HTERT RPE-1 (cell line): ENCODE measurements around the gene ARHGAP42.
"Not testable (repeated sequence)": the region's sequence is repeated elsewhere in the genome, so short reads cannot be mapped to it uniquely, and the experiment has no call there.

Experiments
- in situ Hi-C: fragments of 300-500 bp; cut with MboI; formaldehyde crosslinking; loops from 4 replicates; pipeline ENCODE4 v1.14.3; 2020; ENCODE audit warnings: low sequenced_read_pairs

Gene ARHGAP42

GRCh38 chr11:100863080-100863581 lies 176.0 kb downstream of the ARHGAP42 start:
- in situ Hi-C loops = no loop called here

- in situ Hi-C loops = no loop called here
These were observed 178.5 kb downstream of the ARHGAP42 start for GRCh38 chr11:100865443-100866065.

- in situ Hi-C loops = no loop called here
These were observed 179.4 kb downstream of the ARHGAP42 start for GRCh38 chr11:100866453-100866852.

GRCh38 chr11:100867606-100868005 lies 180.5 kb downstream of the ARHGAP42 start:
- in situ Hi-C loops = no loop called here

- in situ Hi-C loops = no loop called here
These were observed 182.2 kb downstream of the ARHGAP42 start for GRCh38 chr11:100869328-100869727.

- in situ Hi-C loops = no loop called here
These were observed 183.1 kb downstream of the ARHGAP42 start for GRCh38 chr11:100870138-100870537.

GRCh38 chr11:100872951-100873740 lies 186.1 kb downstream of the ARHGAP42 start:
- in situ Hi-C loops = no loop called here

GRCh38 chr11:100874203-100874602 lies 187.1 kb downstream of the ARHGAP42 start:
- in situ Hi-C loops = no loop called here

GRCh38 chr11:100875521-100875869 lies 188.4 kb downstream of the ARHGAP42 start:
- in situ Hi-C loops = no loop called here

- in situ Hi-C loops = no loop called here
These were observed 189.9 kb downstream of the ARHGAP42 start for GRCh38 chr11:100876815-100877520.

GRCh38 chr11:100878474-100878873 lies 191.4 kb downstream of the ARHGAP42 start:
- in situ Hi-C loops = no loop called here

GRCh38 chr11:100882957-100883356 lies 195.9 kb downstream of the ARHGAP42 start:
- in situ Hi-C loops = no loop called here

GRCh38 chr11:100883830-100884229 lies 196.7 kb downstream of the ARHGAP42 start:
- in situ Hi-C loops = no loop called here

GRCh38 chr11:100887659-100888058 lies 200.6 kb downstream of the ARHGAP42 start:
- in situ Hi-C loops = no loop called here

GRCh38 chr11:100888836-100889235 lies 201.7 kb downstream of the ARHGAP42 start:
- in situ Hi-C loops = no loop called here

- in situ Hi-C loops = no loop called here
These were observed 202.7 kb downstream of the ARHGAP42 start for GRCh38 chr11:100889758-100890157.

GRCh38 chr11:100890789-100891188 lies 203.7 kb downstream of the ARHGAP42 start:
- in situ Hi-C loops = no loop called here

GRCh38 chr11:100892886-100893285 lies 205.8 kb downstream of the ARHGAP42 start:
- in situ Hi-C loops = no loop called here

- in situ Hi-C loops = no loop called here
These were observed 208.4 kb downstream of the ARHGAP42 start for GRCh38 chr11:100895449-100895848.

GRCh38 chr11:100895976-100896375 lies 208.9 kb downstream of the ARHGAP42 start:
- in situ Hi-C loops = not testable (repeated sequence)

GRCh38 chr11:100901471-100901870 lies 214.4 kb downstream of the ARHGAP42 start:
- in situ Hi-C loops = not testable (repeated sequence)
